NCI-H1694 (cell line): ENCODE results near the gene FGD4.

Experiments used
- DNase-seq: peaks from one replicate; lab custom pipeline; 2025; lab: John Stamatoyannopoulos, UW

FGD4 gene

GRCh38 chr12:32566663-32567295 is 167.4 kb downstream of the FGD4 start:
- no peak for DNase-seq

- DNase-seq = no peak
Observed at GRCh38 chr12:32567296-32567674, 167.9 kb downstream of the FGD4 start.

- no peak for DNase-seq
Observed at GRCh38 chr12:32568228-32568627, 168.9 kb downstream of the FGD4 start.

- DNase-seq = no peak
Observed at GRCh38 chr12:32569259-32569658, 169.9 kb downstream of the FGD4 start.

DNA sequence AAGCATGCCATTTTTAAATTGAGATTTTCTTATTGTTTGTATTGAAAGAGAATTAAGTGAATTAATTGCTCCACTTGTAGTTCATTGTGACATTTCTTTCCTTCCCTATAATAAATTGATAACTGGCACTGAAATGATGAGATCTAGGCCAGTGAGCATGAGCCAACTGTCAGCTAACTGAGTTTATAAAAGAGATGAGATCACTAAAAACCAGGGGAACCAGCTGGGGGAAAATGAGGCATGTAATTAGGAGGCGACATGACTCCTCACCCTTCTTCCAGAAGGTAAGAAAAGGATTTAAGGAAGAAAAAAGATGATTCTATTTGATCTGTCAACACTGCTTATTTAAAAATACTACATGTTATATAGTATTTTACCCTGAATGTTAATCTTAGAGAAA is 175.2 kb downstream of the FGD4 start:
- peak; percentile 65 for DNase-seq

GRCh38 chr12:32577328-32577727 is 178.0 kb downstream of the FGD4 start:
- no peak for DNase-seq

DNA sequence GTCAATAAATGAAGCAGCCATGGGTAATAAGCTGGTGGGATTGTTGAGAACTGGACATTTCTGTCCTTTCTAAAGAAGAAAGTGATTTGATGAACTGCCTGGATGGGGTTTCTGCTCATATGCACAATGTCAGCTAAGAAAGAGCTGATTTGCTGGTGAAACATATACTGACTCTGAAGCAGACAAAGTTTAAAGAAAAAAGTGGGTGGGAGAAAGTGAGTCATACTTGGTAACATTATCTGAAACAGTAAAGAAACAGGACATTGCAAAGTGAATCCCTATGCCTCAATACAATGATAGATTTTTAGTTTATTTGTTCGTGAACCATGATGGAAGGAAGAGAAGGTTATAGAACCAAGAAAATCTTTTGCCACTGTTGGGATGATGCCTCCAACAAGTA is 184.2 kb downstream of the FGD4 start:
- no peak for DNase-seq

DNA sequence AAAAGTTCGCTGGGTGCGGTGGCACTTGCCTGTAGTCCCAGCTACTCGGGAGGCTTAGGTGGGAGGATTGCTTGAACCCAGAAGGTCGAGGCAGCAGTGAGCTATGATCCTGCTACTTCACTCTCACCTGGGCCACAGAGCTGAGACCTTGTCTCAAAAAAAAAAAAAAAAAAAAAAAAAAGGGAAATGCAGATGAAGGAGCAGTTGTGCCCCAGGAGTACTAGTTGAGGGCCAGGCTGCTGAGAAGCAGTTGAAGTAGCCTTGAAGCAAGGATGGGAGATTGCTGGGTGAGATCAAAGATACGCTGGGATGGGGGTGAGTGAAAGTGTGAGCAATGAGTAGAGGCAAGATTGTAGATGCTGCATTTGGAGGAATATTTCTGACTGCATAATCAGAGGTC is 186.3 kb downstream of the FGD4 start:
- no peak for DNase-seq

DNA sequence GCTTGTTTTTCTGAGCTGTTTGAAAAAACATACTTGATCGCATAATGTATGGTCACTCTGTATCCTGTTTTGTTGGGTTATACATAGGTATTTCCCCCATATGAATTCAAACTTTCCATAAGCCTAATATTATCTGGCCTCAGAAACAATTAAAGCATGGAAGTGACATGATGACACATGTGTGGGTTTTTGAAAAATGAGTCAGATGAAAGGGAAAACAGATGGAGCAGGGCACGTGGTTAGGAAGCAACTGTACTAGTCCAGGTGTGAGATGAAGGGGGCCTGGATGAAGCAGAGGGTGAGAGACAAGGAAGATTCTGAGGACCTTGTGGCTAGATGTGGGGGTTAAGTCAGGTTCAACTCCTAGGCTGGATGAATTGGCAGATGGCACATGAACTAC is 187.0 kb downstream of the FGD4 start:
- DNase-seq = peak; percentile 92

GRCh38 chr12:32587581-32588495 is 188.5 kb downstream of the FGD4 start:
- DNase-seq = no peak

GRCh38 chr12:32588604-32589003 is 189.2 kb downstream of the FGD4 start:
- no peak for DNase-seq

GRCh38 chr12:32589165-32589865 is 190.0 kb downstream of the FGD4 start:
- no peak for DNase-seq

DNA sequence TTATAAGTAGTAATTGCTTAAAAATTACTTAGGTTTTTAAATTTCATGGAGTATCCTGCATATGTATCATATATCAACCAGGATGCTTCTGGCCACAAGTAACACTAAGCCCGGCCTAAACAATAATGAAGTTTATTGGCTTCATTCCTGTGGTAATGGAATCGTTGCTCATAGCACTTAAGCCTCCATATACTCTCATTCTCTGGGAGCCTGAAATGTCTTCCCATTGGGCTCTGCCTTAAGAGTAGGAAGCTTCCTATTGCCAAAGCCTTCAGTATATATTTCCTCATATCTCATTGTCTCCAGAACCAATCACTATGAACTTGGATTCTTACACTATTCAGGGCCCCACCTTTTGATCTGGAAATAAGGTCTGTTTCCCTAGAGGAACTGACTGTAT is 195.9 kb downstream of the FGD4 start:
- DNase-seq = no peak

DNA sequence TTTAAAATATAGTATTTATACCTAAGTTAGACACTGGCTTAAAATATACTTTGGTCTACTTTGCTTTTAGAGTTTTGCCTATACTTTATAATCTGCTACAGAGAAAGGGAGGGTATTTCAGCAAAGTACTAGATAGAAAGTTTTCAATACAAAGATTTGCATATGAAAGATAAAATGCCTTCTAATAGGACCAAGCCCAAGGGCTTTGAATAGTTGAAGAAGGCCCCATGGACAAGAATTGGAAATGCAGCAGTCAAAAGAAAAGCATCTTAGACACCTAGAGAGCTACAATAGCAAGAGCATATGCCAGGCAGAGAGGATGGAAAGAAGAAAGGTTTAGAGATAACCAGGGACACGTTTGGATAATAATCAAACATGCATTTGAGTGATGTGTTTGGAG is 196.7 kb downstream of the FGD4 start:
- DNase-seq = no peak

GRCh38 chr12:32598688-32599087 is 199.3 kb downstream of the FGD4 start:
- no peak for DNase-seq

- DNase-seq = no peak
Observed at GRCh38 chr12:32600681-32601080, 201.3 kb downstream of the FGD4 start.

DNA sequence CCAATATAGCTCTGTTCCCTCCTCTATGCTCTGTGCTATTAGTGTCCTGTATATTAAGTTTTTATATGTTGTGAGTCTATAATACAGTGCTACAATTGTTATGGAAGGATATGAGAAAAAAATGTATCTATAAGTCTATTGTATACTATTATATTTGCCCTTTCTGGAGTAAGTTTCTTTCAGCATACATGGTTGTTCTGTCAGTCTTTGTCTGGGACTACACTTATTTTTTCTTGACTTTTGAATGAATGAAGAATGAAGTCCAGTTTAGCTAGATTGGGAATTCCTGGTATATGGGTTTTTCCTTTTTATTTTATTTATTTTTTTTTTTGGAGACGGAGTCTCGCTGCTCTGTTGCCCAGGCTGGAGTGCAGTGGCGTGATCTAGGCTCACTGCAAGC is 203.7 kb downstream of the FGD4 start:
- no peak for DNase-seq

DNA sequence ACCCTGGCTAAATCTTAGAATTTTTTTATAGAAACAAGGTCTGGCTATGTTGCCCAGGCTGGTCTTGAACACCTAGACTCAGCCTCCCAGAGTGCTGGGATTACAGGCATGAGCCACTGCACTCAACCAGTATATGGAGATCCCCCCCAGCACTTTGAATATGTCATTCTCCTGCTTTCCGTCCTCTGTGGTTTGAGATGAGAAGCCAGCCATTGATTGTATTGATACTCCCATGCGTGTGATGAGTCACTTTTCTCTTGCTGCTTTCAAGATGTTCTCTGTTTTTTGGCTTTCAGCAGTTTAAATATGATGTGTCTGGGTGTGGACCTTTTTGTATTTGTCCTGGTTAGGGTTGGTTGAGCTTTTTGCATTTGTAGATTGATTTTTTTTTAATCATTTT is 204.5 kb downstream of the FGD4 start:
- no peak for DNase-seq

DNA sequence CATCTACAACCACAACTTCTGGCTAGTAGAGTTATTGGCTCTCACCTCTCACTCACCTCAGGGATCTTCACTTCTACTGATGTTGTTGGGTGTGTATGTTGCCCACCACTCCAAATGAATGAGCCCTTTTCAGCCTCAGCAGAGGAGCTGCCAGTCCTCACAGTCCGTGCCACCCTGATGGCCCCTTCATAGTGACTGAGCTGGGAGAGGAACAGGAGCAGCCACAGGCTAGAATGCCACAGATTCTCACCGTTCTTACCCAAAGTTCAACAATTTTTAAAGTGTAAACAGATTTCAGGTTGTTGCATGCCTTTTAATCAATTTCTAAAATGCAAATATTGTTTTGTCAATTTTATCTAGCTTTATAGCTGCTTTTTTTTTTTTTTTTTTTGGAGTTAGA is 205.2 kb downstream of the FGD4 start:
- no peak for DNase-seq

DNA sequence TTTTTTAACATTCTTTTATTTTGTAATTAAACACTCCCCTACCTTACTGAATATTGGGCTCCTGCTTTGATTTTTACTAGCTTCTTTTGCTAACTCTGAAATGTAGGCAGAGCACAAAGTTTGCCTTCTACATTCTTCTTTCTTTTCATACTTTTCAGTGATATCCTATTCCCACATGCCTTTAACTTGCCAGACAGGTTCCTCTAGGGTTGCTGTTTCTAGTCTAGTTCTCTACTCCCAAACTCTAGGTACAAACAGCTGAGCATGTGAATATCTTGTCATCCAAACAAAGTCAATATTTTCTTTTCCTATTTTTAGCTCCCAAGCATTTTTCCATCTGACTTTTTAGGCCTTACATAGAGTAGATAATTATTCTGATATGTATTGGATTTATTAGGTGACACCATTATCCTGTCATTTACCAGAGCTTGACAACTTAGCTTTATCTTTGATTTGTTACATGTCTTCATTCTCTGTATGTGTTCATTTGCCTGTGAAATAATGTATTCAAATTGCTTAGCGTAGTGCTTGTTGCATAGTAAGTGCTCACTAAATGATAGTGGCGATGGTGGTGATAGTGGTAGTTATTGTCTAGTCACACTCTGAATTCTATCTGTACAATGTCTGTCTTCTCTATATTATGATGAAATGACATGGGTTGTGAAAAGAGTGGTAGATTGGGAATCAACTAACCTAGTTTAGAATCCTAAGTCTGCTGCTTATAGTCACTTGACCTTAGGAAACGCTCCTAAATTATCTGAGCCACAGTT is 206.2 kb downstream of the FGD4 start:
- DNase-seq = no peak

DNA sequence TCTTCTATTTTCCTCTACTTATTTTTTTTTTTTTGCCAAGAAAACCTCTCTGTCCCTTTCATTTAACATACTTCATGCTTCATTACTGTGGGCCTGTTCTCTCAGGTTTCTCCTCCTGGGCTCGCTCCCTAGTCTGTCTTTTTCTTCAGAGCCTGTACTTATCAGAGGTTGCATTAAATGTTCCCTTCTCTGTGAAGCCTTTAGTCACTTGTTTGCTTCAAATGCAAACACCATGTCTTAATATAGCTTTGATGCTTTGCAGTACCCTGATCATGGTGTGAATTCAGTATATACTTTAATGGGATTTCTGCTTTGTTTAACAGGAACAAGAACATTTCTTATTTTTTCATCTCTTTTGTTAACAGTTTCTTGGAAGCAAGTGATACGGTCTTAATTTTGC is 207.1 kb downstream of the FGD4 start:
- DNase-seq = no peak

DNA sequence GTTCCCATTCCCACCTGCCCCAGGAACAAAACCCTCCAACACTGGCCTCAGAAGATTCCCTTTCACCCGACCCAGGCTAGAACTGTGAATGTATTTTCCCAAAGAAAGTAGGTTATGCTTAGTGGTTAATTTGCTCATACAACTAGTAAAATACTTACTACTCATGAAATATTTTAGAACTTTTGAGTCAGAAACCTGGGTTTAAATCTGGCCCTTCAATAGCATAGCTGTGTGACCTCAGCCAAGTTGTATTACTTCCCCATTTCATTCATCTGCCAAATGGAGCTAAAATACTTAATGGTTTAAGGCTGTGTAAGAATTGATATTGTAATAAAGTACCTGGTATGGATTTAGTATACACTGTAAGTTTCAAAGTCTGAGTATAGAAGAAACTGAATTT is 210.6 kb downstream of the FGD4 start:
- no peak for DNase-seq
